GM10248 (cell line): ENCODE results near the gene CEP70.
"Not testable (repeated sequence)": the region's sequence is repeated elsewhere in the genome, so short reads cannot be mapped to it uniquely, and the experiment has no call there.

Experiments used
- CTCF ChIA-PET: fragments of 300-600 bp; sonication (Branson Sonifier 250); formaldehyde crosslinking; extraction: SDS; loops from one replicate; lab custom pipeline; 2021; ENCODE audit warnings: antibody characterized with exemption; lab: Yijun Ruan, JAX
- POLR2A ChIA-PET: fragments of 350-650 bp; sonication (Branson Sonifier 250); formaldehyde crosslinking; extraction: SDS; loops from one replicate; lab custom pipeline; 2020; ENCODE audit warnings: antibody characterized with exemption; lab: Yijun Ruan, JAX
- DNase-seq: peaks from one replicate; pipeline ENCODE4 v3.0.0; 2012; ENCODE audit errors: extremely low spot score
- TF ChIP-seq, protein P1 (sequence below): IDR thresholded peaks from 2 replicates; pipeline ENCODE4 v1.5.1; 2012; ENCODE audit warnings: mild to moderate bottlenecking, low read depth; ENCODE audit errors: extremely low read depth, missing control alignments, control extremely low read depth

The CEP70 gene

DNA sequence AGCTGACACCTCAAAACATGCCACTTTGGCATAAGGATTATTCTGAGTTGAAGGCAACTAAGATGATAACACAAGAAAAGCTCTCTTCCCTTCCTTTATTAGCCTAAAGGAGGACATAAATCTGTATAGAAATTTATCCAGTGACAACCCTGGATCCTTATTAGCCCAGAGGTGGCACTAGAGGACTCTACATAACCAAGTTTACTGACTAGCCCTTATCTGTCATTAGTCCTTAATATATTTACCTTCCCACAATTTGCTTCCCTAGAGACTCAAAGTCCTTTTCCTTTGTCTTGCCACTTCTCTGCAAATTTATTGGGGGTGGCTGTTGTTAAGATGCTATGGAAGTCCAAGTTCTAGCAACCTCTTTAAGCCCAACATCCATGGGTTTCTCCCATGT, 26.7 kb downstream of the CEP70 start:
- TF ChIP-seq, protein P1, sequence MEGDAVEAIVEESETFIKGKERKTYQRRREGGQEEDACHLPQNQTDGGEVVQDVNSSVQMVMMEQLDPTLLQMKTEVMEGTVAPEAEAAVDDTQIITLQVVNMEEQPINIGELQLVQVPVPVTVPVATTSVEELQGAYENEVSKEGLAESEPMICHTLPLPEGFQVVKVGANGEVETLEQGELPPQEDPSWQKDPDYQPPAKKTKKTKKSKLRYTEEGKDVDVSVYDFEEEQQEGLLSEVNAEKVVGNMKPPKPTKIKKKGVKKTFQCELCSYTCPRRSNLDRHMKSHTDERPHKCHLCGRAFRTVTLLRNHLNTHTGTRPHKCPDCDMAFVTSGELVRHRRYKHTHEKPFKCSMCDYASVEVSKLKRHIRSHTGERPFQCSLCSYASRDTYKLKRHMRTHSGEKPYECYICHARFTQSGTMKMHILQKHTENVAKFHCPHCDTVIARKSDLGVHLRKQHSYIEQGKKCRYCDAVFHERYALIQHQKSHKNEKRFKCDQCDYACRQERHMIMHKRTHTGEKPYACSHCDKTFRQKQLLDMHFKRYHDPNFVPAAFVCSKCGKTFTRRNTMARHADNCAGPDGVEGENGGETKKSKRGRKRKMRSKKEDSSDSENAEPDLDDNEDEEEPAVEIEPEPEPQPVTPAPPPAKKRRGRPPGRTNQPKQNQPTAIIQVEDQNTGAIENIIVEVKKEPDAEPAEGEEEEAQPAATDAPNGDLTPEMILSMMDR, result no peak
- CTCF ChIA-PET, result interaction anchor here (1.4 to 2.2 kb wide), 2 partner anchors 11 to 28 kb away, joined by 3 to 10 read pairs; no protein-coding TSS in a partner anchor
- POLR2A ChIA-PET, result no interaction called here
- DNase-seq, result no peak

DNA sequence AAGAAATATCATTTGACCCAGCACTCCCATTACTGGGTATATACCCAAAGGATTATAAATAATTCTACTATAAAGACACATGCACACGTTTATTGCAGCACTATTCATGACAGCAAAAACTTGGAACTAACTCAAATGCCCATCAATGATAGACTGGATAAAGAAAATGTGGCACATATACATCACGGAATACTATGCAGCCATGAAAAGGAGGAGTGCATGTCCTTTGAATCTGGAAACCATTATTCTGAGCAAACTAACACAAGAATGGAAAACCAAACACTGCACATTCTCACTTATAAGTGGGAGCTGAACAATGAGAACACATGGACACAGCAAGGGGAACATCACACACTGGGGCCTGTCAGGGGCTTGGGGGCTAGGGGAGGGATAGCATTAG, 27.8 kb downstream of the CEP70 start:
- DNase-seq, CTCF ChIA-PET, POLR2A ChIA-PET: not testable (repeated sequence)

DNA sequence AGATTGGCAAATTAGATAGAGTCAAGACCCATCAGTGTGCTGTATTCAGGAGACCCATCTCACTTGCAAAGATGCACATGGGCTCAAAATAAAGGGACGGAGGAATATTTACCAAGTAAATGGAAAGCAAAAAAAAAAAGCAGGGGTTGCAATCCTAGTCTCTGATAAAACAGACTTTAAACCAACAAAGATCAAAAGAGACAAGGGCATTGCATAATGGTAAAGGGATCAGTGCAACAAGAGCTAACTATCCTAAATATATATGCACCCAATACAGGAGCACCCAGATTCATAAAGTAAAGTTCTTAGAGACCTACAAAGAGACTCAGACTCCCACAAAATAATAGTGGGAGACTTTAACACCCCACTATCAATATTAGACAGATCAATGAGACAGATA, 31.2 kb downstream of the CEP70 start:
- DNase-seq, POLR2A ChIA-PET, CTCF ChIA-PET: not testable (repeated sequence)

DNA sequence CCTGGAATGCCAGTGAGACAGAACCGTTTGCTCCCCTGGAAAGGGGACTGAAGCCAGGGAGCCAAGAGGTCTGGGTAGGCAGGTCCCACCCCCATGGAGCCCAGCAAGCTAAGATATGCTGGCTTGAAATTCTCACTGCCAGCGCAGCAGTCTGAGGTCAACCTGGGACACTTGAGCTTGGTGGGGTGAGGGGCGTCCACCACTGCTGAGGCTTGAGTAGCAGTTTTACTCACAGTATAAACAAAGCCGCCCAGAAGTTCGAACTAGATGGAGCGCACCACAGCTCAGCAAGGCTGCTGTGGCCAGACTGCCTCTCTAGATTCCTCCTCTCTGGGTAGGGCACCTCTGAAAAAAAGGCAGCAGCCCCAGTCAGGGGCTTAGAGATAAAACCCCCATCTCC, 33.6 kb downstream of the CEP70 start:
- ChIA-PET CTCF (interaction anchor here (1.4 to 1.5 kb wide), 2 partner anchors 363 to 375 kb away, joined by 3 to 4 read pairs; no protein-coding TSS in a partner anchor), POLR2A (no interaction called here)
- TF ChIP-seq, protein P1, result no peak
- DNase-seq, result no peak

DNA sequence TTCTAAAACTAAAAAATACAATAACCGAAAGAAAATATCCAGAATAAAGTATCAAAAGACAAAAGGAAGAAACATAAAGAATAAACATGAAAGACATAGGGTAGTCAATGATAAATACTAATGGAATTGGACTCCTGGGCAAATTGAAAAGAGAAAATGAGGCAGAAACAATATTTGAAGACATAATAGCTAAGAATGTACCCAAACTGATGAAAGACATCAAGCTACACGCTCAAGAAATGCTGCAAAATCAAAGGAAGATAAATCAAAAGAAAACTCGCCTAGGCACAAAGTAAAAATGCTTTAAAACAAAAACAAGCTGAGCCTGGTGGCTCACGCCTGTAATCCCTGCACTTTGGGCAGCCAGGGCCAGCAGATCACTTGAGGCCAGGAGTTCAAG, 34.9 kb downstream of the CEP70 start:
- DNase-seq, result no peak
- TF ChIP-seq, protein P1, result no peak
- CTCF ChIA-PET, result interaction anchor here (1.5 kb wide), 1 partner anchor 365 kb away, joined by 4 read pairs; no protein-coding TSS in a partner anchor
- POLR2A ChIA-PET, result no interaction called here

DNA sequence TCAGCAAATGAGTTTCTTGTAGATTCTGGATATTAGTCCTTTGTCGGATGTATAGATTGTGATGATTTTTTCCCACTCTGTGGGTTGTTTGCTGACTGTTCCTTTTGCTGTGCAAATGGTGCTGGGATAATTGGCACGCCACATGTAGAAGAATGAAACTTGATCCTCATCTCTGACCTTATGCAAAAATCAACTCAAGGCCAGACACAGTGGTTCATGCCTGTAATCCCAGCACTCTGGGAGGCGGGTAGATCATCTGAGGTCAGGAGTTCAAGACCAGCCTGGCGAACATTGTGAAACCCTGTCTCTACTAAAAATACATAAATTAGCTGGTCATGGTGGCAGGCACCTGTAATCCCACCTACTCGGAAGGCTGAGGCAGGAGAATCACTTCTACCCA, 39.3 kb downstream of the CEP70 start:
- DNase-seq, CTCF ChIA-PET, POLR2A ChIA-PET: not testable (repeated sequence)

DNA sequence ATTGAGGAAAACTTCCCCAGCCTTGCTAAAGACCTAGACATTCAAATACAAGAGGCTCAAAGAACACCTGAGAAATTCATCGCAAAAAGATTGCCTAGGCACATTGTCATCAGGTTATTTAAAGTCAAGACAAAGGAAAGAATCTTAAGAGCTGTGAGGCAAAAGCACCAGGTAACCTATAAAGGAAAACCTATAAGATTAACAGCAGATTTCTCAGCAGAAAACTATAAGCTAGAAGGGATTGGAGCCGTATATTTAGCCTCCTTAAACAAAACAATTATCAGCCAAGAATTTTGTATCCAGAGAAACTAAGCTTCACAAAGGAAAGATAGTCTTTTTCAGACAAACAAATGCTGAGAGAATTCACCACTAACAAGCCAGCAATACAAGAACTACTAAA, 43.1 kb downstream of the CEP70 start:
- POLR2A ChIA-PET, CTCF ChIA-PET, DNase-seq: not testable (repeated sequence)

DNA sequence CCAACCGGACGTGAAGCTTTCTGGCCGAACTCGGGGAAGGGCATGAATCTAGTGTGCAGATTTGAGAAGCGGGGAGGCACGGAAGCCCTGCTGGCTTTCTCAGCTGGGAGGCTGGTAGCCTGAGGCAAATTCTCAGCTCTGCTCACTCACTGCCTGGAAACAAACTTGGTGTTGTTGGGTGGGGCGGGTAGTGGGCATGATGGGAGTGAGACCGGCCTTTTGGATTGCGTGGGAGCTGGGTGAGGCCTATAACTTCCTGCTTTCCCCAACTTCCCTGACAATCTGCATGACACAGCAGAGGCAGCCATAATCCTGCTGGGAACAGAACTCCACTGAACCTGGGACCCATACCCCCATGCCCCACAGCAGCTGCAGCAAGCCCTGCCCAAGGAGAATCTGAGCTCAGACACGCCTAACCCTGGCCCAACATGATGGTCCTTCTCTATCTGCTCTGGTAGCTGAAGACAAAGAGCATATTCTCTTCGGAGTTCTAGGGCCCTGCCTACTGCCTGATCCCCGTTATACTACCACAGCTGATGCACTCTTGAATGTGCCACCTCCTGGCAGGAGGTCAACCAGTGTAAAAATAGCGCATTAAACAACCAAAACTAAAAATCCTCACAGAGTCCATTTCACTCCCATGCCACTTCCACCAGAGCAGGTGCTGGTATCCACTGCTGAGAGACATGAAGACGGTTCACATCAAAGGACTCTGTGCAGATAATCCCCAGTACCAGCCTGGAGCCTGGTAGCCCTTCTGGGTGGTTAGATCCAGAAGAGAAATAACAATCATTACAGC, 44.7 kb downstream of the CEP70 start:
- no peak for DNase-seq
- TF ChIP-seq, protein P1, result no peak
- POLR2A ChIA-PET, result no interaction called here
- CTCF ChIA-PET, result no interaction called here

DNA sequence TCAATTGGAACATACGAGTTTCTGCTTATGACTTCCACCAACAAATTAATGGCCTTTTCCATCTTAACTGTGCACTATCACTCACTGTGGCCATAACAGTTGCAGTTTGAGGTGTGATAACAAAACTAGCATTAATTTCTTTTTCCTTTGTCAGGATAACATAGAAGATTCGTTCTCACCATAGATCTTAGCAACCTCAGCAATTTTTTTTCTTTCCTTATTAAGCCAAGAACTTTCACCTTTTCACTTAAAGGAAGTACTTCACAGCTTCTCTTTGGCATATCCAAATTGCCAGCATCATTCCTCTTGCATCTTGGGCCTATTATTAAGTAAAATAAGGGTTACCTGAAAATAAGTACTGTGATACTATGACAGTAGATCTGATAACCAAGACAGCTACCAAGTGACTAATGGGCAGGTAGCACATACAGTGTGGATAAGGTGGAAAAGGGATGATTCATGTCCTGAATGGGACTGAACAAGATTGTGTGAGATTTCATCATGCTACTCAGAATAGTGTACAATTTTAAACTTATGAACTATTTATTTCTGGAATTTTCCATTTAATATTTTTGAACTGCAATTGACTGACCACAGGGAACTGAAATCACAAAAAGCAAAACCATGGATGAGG, 46.6 kb downstream of the CEP70 start:
- CTCF ChIA-PET, result no interaction called here
- DNase-seq, result no peak
- TF ChIP-seq, protein P1, result no peak
- POLR2A ChIA-PET, result no interaction called here
